Hypothalamus (tissue), 51 donors: ENCODE results near the gene CELF5.

ENCODE experiments used
- DNase-seq, 51 donors: peaks; one replicate each; lab custom pipeline; 2025; lab: John Stamatoyannopoulos, UW

The CELF5 gene

GRCh38 chr19:3269916-3270671, 45.6 kb downstream of the CELF5 start:
- peak in 2 of 51 donors; percentile 12 to 31 for DNase-seq

- DNase-seq: peak in 31 of 51 donors; percentile 5 to 75 (median 40)
Observed at GRCh38 chr19:3270902-3271301, 46.4 kb downstream of the CELF5 start.

GRCh38 chr19:3272401-3272931, 48.0 kb downstream of the CELF5 start:
- DNase-seq: no peak

- DNase-seq: no peak
Observed at GRCh38 chr19:3272952-3273351, 48.5 kb downstream of the CELF5 start.

GRCh38 chr19:3274245-3274941, 49.9 kb downstream of the CELF5 start:
- DNase-seq: no peak

- peak in 15 of 51 donors; percentile 3 to 47 (median 17) for DNase-seq
Observed at GRCh38 chr19:3274942-3275582, 50.6 kb downstream of the CELF5 start.

- peak in 31 of 51 donors; percentile 8 to 73 (median 38) for DNase-seq
Observed at GRCh38 chr19:3275583-3276340, 51.3 kb downstream of the CELF5 start.

GRCh38 chr19:3276341-3276799, 51.9 kb downstream of the CELF5 start:
- DNase-seq: peak in 1 of 51 donors; percentile 28

GRCh38 chr19:3277649-3278048, 53.2 kb downstream of the CELF5 start:
- DNase-seq: no peak

GRCh38 chr19:3278294-3278693, 53.8 kb downstream of the CELF5 start:
- no peak for DNase-seq

- DNase-seq: no peak
Observed at GRCh38 chr19:3278749-3279148, 54.3 kb downstream of the CELF5 start.

GRCh38 chr19:3279306-3279705, 54.8 kb downstream of the CELF5 start:
- DNase-seq: no peak

GRCh38 chr19:3281026-3281425, 56.6 kb downstream of the CELF5 start:
- DNase-seq: no peak

- no peak for DNase-seq
Observed at GRCh38 chr19:3282155-3282554, 57.7 kb downstream of the CELF5 start.

GRCh38 chr19:3282564-3282963, 58.1 kb downstream of the CELF5 start:
- DNase-seq: no peak

- DNase-seq: no peak
Observed at GRCh38 chr19:3283246-3283751, 58.8 kb downstream of the CELF5 start.

- DNase-seq: no peak
Observed at GRCh38 chr19:3283886-3284657, 59.6 kb downstream of the CELF5 start.

GRCh38 chr19:3284759-3285646, 60.5 kb downstream of the CELF5 start:
- DNase-seq: peak in 3 of 51 donors; percentile 7 to 40 (median 17)
